ENCODE measurements around the gene SLC2A5.

GRCh38 chr1:9086045-9086444 is 16.6 kb upstream of the SLC2A5 start:
- TF ChIP-seq, protein P1, sequence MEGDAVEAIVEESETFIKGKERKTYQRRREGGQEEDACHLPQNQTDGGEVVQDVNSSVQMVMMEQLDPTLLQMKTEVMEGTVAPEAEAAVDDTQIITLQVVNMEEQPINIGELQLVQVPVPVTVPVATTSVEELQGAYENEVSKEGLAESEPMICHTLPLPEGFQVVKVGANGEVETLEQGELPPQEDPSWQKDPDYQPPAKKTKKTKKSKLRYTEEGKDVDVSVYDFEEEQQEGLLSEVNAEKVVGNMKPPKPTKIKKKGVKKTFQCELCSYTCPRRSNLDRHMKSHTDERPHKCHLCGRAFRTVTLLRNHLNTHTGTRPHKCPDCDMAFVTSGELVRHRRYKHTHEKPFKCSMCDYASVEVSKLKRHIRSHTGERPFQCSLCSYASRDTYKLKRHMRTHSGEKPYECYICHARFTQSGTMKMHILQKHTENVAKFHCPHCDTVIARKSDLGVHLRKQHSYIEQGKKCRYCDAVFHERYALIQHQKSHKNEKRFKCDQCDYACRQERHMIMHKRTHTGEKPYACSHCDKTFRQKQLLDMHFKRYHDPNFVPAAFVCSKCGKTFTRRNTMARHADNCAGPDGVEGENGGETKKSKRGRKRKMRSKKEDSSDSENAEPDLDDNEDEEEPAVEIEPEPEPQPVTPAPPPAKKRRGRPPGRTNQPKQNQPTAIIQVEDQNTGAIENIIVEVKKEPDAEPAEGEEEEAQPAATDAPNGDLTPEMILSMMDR (IDR thresholded peaks at IDR 0.05), result no peak
- no peak for TF ChIP-seq EP300 (IDR thresholded peaks at IDR 0.05)
